Measurements from ENCODE around the gene SLC19A1.

SLC19A1 gene

DNA sequence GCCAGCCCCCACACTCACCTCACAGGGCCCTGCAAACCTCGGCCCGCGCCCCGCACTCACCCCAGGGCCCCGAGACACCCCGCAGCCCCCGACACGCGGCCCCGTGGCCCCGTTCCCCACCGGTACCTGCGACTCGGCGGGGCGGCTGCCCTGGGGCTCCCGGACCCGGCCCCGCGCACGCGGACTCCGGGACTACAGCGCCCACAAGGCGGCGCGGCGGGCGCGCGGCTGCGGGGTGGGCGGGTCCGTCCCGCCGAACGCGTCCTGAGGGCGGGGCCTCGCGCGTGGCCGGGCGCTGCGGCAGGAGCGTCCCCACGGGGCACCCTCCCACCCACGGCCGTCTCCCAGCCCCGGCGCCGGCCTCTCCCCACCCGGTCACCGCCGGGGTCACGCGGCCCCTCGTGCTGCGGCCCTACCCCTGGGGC lies at the start of gene SLC19A1:
Gene SLC19A1, minus strand, starts transcription at position 199 of the 425 bp plus-strand sequence. CDS start 4,481 bp downstream, outside the sequence.
- DNase-seq, result peak; percentile 79

DNA sequence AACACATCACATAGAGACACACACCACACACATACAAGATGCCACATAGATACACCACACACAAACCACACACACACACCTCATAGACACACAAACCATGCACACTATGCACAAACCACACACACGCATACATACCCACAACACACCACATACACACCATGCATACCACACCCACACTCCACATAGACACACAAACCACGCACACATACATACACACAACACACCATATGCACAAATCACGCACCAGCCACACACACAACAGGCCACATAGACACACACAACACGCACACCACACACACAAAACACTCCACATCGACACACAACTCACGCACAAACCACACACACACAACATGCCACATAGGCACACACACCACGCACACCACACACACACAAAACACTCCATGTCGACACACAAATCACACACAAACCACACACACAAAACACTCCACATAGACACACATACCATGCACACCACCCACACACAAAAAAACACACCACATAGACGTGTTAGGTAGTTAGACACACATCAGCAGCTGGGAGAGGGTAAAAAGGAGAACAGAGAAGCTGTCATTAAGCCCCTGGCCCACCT lies 49.5 kb upstream of the SLC19A1 start:
- no peak for DNase-seq

DNA sequence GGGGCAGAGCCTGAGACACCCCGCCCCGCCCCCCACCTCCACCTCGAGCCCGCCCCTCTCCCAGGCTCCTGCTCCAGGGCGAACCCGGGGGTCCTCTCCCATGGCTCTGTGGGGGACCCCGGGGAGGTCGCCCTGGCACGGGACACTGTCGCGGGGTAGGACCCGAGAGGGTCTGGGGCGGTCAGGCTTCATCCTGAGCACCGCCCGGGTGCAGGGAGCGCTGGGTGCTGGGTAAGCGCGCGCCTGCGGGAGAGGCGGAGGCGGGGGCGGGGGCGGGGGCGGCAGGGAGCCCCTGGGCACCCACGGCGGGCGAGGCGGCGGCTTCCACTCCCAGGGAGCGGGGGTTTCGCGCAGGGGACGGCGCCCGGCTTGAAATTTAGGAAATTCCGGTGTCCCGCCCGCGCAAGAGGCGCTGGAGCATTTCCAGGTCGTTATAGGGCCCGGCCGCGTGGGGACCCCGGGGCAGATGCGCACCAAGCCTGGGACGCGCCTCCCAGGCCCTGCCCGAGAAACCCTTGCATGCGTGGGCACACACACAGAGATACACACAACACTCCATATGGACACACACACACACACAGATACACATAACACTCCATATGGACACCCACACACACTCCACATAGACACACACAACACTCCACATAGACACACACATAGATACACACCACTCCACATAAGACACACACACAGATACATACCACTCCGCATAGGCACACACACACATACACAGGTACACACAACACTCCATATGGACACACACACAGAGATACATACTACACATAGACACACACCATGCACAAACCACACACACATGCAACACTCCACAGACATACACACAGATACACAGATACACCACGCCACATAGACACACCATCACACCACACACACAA lies 48.7 kb upstream of the SLC19A1 start:
- DNase-seq, result peak; percentile 67

DNA sequence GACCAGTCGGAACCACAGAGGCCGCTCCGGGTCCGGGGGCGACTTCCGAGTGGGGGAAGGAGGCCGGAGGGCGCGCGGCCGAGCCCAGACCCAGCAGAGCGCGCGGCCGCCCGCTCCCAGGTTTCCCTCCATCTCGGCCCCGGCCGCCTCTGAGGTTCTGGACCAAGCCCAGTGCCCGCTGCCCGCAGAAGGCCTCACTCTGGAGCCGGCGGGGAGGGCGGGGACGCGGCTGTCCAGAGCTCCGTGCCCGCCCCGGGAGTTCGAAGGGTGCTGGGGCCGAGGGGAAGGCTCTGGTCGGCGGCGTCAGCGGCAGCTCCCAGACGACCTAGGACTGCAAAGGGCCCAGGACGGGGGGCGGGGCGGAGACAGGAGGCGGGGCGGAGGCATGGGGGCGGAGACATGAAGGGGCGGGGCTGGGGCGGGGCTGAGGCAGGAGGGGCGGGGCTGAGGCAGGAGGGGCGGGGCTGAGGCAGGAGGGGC lies 48.0 kb upstream of the SLC19A1 start:
- DNase-seq, result peak; percentile 67

DNA sequence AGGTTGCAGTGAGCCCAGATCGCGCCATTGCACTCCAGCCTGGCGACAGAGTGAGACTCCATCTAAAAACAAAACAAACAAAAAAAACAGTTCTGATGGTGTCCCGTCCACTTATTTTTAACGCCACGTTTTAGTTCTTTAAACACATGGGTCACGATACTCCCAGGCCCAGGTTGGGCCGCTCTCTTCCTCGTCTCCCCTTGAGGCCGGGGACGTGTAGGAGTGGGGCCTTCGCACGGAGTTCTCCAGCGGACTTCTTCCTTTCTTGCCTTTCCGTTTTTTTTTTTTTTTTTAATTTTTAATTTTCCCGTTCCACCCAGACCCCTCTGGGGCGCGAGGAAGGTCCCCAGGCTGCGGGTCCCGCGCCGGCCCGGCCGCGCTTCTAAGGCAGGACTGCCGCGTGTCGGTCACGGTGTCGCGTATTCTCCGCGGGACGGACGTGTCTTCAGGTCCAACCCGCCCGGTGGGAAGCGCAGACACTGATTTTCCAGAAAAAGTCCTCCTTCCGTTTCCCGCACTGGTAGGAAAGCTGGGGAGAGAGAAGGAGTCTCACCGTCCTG lies 47.5 kb upstream of the SLC19A1 start:
- DNase-seq, result no peak

DNA sequence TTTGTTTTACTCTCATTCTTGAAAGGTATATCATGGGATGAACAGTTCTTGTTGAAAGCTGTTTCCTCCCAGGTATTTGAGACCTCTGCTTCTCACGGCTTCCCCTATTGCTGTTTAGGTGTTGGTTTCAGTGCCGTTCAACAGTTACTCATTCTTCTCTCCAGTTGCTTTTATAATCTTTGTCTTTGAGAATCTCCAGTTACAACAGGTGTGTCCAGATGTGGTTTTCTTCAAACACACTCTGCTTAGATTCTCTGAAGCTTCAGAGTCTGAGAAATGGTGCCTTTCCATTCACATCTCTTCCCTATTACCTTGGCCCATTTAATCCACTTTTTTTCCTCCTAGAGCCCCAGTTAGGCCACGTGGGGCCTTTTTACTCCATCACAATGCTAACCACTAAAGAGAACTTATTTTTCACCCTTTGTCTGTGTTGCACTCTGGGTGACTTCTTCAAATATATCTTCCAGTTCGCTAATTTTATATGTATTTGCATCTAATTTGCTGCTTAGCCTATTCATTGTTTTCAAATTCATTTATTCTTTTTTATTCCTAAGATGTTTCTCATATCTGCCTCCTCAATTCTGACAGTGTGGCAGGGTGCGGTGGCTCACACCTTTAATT lies 46.7 kb upstream of the SLC19A1 start:
- no peak for DNase-seq

DNA sequence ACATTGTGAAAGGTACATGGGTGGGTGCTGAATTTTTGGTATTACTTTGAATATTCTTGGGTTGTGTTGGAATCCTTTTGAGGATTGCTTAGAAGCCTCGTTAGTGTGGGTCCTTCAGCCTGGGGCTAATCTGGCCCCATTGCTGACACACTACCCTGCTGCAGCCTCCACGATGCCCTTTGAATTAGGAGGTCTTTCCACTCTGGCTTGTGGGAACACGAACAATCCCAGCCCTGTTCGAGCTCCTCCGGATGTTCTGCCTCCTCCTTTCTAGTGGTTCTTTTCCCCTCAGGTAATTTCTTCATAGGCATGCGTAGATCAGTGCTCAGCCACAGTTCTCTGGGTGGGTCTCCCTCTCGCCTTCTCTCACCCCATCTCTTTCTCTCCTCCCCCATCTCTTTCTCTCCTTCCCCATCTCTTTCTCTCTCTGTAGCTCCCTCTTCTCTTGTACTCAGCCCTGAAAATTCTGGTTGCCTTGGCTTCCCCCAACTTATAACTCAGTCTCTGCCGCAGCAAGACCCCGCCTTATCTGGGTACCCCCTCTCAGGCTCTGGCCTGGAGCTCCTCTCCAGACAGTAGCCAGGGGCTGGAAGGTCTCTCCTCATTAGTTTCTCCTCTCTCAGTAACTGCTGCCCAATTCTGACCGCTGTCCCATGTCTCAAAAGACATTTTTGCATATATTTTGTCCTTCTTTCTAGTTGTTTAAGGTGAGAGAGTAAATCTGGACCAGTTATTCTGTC lies 46.0 kb upstream of the SLC19A1 start:
- no peak for DNase-seq

DNA sequence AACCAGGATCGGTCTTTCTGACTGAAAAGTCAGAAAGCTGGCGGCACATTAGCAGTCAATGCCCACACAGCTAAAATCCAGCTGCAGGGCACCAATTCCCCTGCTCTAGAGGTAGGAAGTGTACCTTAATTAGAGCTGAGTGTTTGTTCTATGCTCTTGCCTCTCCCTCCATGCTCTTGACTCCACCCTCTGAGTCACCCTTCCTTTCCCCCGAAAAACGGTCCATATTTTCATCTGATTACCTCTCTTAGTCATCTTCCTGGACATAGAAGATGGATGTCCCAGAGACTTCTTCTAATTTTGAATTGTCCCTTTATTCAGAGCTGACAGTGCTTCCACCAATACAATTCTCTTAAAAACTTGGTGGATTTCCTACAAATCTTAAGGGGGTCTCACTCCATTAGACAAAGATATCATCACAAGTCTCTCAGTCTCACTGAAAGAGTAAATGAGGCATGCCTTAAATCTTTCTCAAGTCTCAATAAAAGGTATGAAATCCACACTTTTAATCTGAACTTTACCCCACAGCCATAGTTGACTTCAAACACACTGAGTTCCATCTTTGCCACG lies 44.1 kb upstream of the SLC19A1 start:
- DNase-seq, result no peak

DNA sequence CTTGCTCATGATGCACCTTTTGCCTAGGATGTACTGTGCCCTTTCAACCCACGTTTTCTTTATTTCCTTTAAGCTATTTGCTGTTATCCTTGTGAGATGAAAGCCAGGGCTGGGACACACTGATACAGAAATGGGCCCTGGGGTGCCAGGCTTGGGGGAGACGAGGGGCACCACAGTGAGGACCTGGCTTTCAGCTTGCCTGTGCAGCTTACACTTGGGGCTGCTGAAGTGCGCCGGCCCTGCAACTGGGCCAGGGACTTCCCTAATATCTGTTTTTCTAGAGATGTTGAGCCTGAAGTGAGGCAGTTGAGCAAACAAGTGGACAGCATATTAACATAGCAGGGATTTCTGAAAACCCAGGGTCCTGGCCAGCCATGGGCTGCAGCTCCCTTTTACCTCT lies 42.5 kb upstream of the SLC19A1 start:
- DNase-seq, result no peak

DNA sequence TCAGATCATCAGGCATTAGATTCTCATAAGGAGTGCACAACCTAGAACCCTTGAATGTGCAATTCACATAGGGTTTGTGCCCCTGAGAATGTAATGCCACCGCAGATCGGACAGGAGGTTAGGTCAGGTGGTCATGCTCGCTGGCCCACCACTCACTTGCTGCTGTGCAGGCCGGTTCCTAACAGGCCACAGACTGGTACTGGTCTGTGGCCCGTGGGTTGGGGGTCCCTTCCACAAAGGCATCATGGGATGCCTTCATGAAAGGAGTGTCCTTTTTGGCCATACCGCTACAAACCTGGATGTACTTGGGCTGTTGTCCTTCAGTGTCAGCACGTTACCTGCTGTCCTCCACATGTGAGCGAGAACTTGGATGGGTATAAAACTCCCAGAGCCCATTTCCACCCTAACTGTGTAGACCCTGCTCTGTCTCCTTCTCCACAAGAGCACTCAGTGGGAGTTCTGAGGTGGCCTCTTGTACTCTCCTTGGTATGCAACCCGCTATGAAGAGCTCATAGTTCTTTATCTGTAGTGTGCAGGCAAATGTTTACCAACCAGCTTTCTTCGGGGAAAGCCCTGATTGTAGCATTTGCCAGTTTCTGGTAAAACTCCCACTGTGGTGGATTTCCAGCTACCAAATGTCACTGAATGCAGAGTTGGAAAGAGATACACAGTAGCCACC lies 41.7 kb upstream of the SLC19A1 start:
- no peak for DNase-seq

DNA sequence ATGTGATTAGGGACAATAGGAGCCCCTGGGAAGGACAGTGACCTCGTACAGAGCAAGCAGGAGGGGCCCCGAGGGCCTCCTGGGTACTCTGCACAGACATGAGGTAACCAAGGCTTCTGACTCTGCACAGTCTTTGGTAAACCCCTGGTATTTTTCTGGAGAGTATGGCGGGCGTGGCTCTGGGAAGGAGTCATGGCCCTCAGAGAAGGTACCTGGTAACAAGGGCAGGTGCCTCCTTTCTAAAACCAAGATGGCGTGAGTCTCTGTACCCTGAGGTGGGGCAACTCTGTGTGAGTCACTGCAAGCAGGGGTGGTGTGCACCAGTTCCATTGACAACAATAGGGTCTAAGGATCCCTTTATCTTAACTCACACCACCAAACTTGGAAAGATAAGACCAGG lies 39.9 kb upstream of the SLC19A1 start:
- no peak for DNase-seq

DNA sequence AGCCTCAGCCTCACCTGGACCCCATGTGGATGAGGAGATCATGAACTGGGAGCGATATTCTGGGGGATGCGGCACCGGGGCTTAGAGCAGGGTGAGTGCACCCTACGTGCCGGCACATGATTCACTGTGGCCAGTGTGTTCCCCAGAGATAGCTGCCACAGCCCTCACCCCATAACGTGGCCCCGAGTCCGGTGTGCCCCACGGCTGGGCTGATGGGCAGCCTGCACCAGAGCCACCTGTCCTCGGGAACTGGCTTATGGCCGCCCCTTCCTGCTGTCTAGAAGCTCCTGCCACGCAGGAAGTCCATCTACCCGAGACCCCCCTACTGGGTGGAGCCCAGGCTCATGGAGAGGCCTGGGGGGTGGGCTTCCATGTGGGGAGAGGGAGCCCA lies 39.1 kb upstream of the SLC19A1 start:
- DNase-seq, result no peak

DNA sequence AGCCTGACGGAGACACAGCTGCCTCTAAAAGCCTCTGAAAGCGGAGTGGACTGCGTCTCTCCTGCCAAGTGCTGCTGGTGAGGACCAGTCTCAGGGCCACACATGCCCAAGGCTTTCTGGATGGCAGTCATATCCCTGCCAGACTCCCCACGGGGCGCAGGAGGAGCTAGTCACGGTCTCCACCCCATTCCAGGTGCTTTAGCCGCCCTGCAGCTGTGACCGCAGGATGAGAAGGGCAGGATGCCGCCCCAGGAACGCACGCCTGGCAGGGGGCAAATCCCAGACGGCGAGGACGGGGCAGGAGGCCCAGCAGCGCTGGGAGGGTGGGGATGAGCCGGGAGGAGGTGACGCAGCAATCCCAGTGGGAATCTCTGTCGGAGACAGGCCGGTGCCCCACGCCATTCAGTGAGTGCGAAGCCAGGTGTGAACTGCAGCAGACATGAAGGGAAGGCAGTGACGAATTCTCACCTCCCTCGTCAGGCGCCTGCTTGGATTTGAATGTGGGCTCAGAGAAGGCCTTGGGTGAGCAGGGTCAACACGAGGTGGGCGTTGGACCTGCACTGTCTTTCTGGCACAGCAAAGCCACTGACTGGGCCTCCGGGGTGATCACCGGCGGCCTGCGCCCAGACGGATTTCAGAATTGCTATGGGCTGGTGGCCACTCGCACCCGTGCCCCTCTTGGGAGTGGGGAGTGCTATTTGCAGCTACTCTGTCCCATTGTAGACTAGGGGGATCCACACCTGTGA lies 38.5 kb upstream of the SLC19A1 start:
- DNase-seq, result no peak

DNA sequence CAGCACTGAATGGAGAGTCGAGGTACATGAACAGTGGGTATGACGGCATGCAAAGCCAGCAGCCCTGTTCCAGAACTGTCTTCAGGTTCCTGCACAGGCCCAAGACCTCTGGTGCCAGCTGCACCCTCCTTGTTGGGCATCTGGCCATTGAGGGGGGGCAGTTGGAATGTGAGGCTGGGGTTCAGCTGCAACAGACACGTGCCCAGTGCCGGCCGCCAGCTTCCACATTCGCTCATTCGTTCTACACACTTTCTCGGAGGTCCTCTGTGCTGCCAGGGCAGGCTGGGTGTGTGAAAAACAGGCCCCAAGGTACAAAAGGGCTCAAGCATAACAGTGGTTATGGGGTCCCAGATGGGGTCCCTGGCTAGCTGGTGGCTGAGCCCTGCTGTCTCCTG lies 37.9 kb upstream of the SLC19A1 start:
- DNase-seq, result no peak

DNA sequence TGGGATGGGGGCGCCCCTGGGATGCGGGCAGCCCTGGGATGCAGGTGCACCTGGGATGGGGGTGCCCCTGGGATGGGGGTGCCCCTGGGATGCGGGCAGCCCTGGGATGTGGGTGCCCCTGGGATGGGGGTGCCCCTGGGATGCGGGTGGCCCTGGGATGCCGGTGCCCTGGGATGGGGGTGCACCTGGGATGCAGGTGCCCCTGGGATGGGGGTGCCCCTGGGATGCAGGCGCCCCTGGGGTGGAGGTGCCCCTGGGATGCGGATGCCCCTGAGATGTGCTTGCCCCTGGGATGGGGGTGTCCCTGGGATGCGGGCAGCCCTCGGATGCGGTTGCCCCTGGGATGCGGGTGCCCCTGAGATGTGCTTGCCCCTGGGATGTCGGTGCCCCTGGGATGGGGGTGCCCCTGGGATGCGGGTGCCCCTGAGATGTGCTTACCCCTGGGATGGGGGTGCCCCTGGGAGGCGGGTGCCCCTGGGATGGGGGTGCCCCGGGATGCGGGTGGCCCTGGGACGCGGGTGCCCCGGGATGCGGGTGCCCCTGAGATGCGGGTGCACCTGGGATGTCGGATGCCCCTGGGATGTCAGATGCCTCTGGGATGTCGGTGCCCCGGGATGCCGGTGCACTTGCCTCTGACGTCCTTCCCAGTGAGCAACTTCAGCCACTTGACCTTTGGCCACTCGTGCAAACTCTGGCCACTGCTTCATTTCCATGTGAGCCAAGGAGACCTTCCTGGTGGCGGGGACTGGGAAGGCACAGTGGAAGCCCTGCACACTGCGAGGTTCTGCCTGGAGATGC lies 37.3 kb upstream of the SLC19A1 start:
- no peak for DNase-seq

DNA sequence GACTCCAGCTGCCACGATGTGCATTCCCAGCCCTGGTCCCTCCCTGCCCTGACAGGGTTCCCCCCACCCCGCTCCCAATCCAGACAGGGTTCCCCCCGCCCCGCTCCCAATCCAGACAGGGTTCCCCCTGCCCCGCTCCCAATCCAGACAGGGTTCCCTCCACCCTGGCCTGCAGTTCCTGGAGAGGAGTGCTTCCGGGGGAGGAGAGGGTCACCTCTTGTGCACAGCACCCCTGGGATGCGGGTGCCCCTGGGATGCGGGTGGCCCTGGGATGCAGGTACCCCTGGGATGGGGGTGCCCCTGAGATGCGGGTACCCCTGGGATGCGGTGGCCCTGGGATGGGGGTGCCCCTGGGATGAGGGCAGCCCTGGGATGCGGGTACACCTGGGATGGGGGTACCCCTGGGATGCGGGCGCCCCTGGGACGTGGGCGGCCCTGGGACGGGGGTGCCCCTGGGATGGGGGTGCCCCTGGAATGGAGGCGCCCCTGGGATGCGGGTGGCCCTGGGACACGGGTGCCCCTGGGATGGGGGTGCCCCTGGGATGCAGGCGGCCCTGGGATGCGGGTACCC lies 36.7 kb upstream of the SLC19A1 start:
- no peak for DNase-seq

DNA sequence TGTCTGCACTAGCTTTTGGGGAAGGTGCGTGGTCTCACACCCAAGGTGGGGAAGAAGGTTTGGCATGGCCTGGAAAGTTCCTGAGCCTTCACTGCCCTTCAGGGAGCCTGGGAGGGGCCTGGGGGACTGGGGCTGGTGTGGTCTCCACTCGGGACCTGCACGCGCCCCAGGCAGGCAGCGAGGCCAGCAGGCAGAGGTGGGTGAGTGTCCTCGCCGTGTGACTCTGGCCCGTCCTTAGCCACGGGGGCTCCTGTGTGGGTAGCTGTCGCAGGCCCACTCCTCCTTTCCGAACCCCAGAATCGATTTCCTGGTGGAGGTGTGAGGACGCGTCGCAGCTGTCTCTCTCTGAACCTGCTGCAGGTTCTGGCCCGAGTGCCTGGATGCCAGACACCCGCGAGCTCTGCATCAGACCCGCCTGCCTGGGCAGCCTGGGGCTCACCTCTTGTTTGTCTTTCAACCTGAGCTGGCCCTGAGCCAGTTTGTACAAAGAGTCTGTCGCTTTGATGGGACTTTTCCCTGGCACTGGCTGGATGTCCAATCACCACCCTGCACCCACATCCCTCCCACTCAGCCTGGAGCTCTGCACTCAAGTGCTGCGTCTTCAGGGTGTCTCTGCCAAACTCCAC lies 36.0 kb upstream of the SLC19A1 start:
- peak; percentile 20 for DNase-seq

DNA sequence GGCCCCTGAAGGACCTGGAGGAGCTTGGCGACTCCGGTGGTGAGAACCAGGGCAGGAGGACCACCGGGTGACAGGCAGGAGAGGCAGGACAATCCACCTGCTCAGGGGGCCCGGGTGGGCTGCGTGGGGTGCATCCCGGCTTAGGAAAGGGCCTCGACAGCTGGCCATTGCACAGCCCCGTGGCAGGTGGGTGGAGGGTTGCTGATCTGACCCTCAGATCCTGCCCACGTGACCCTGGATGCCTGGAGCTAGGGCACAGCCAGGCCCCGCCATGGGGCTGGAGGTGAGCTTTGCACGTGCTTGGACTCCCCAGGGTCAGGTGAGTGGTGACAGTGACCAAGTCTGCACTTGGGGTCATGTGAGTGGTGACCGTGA lies 35.5 kb upstream of the SLC19A1 start:
- no peak for DNase-seq
